Ishikawa (cell line): ENCODE measurements around the gene UST.

ENCODE experiments used
- CREB1 ChIP-seq: IDR thresholded peaks from 2 replicates; pipeline ENCODE4 v1.6.1; 2012; ENCODE audit warnings: low read depth
- EP300 ChIP-seq: IDR thresholded peaks from 2 replicates; pipeline ENCODE4 v1.6.1; 2012; ENCODE audit warnings: borderline replicate concordance
- TCF12 ChIP-seq: IDR thresholded peaks from 2 replicates; pipeline ENCODE4 v1.6.1; 2012; ENCODE audit warnings: low read depth
- USF1 ChIP-seq: IDR thresholded peaks from 2 replicates; pipeline ENCODE4 v1.6.1; 2012

DNA sequence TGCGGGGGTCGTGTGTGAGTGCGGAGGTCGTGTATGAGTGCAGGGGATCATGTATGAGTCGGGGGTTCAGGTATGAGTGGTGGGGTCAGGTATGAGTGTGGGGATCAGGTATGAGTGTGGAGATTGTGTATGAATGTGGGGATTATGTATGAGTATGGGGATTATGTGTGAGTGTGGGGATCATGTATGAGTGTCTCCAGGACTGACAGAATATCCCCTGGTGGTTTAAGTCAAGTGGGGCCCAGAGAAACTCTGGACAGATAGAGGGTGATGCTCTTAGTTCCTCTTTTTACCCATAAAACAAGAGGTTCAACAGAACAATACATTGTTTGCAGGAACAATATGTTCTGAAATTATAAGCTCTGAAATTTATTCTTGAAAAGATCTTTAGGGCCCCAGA lies 131.9 kb downstream of the UST start:
- TF ChIP-seq CREB1 (no peak), TCF12 (no peak), EP300 (no peak), USF1 (no peak)
